ENCODE results near the gene PRKCE. TPM values are rescaled to one million over a fixed set of nuclear protein-coding genes. Genes with fewer than 3 reads are reported as not detected.

The PRKCE gene
- total RNA-seq, 1 donor from 2014 or later: 85.0 TPM

- Histone ChIP-seq H3K9me3 (no peaks in the 10 kb centered on the region), H3K4me3 (no peak overlapping the region), H3K27ac (no peak overlapping the region), H3K4me1 (peaks cover 15% of the 10 kb centered on the region), H3K27me3 (ENCODE audit: low read depth) (no peaks in the 10 kb centered on the region), H3K36me3 (no peaks in the 10 kb centered on the region)
- intact Hi-C loops (cut with DNase I): no loop called here
- no peak for DNase-seq
- ATAC-seq: peak in 1 of 2 donors; percentile 17
- TF ChIP-seq, protein P1, sequence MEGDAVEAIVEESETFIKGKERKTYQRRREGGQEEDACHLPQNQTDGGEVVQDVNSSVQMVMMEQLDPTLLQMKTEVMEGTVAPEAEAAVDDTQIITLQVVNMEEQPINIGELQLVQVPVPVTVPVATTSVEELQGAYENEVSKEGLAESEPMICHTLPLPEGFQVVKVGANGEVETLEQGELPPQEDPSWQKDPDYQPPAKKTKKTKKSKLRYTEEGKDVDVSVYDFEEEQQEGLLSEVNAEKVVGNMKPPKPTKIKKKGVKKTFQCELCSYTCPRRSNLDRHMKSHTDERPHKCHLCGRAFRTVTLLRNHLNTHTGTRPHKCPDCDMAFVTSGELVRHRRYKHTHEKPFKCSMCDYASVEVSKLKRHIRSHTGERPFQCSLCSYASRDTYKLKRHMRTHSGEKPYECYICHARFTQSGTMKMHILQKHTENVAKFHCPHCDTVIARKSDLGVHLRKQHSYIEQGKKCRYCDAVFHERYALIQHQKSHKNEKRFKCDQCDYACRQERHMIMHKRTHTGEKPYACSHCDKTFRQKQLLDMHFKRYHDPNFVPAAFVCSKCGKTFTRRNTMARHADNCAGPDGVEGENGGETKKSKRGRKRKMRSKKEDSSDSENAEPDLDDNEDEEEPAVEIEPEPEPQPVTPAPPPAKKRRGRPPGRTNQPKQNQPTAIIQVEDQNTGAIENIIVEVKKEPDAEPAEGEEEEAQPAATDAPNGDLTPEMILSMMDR (IDR thresholded peaks at IDR 0.05): no peak
These were observed 17.6 kb downstream of the PRKCE start for GRCh38 chr2:45669032-45669486.

- Histone ChIP-seq H3K27ac (no peak overlapping the region), H3K4me3 (no peak overlapping the region), H3K36me3 (no peaks in the 10 kb centered on the region), H3K9me3 (no peaks in the 10 kb centered on the region), H3K4me1 (peaks cover 31% of the 10 kb centered on the region), H3K27me3 (ENCODE audit: low read depth) (no peaks in the 10 kb centered on the region)
- ATAC-seq (no peak), DNase-seq (no peak)
- intact Hi-C loops (cut with DNase I): no loop called here
- TF ChIP-seq, protein P1 (IDR thresholded peaks at IDR 0.05): no peak
These were observed 19.2 kb downstream of the PRKCE start for GRCh38 chr2:45670646-45671045.

GRCh38 chr2:45672138-45672537 is 20.7 kb downstream of the PRKCE start:
- intact Hi-C loops (cut with DNase I): no loop called here
- Histone ChIP-seq H3K9me3 (no peaks in the 10 kb centered on the region), H3K27ac (no peak overlapping the region), H3K4me1 (peaks cover 38% of the 10 kb centered on the region), H3K36me3 (no peaks in the 10 kb centered on the region), H3K27me3 (ENCODE audit: low read depth) (no peaks in the 10 kb centered on the region), H3K4me3 (no peak overlapping the region)
- TF ChIP-seq, protein P1 (IDR thresholded peaks at IDR 0.05): no peak
- no peak for ATAC-seq
- DNase-seq: no peak

- Histone ChIP-seq H3K27me3 (ENCODE audit: low read depth) (no peaks in the 10 kb centered on the region), H3K36me3 (no peaks in the 10 kb centered on the region), H3K4me1 (peaks cover 35% of the 10 kb centered on the region), H3K27ac (peak overlapping the region; percentile 32), H3K9me3 (no peaks in the 10 kb centered on the region), H3K4me3 (no peak overlapping the region)
- DNase-seq (no peak), ATAC-seq (peak in 1 of 2 donors; percentile 53)
- intact Hi-C loops (cut with DNase I): no loop called here
- TF ChIP-seq, protein P1 (IDR thresholded peaks at IDR 0.05): no peak
These were observed 22.8 kb downstream of the PRKCE start for GRCh38 chr2:45674035-45674816.

GRCh38 chr2:45675263-45675812 is 23.9 kb downstream of the PRKCE start:
- Histone ChIP-seq H3K9me3 (no peaks in the 10 kb centered on the region), H3K27me3 (ENCODE audit: low read depth) (no peaks in the 10 kb centered on the region), H3K36me3 (no peaks in the 10 kb centered on the region), H3K27ac (peak overlapping the region; percentile 74), H3K4me1 (peaks cover 39% of the 10 kb centered on the region), H3K4me3 (no peak overlapping the region)
- intact Hi-C loops (cut with DNase I): no loop called here
- peak; percentile 50 for DNase-seq
- TF ChIP-seq, protein P1 (IDR thresholded peaks at IDR 0.05): no peak
- ATAC-seq: peak; percentile 90 to 94
